Fibroblast of villous mesenchyme (primary cell): Measurements from ENCODE around the gene GTF2B. TPM values are rescaled to one million over a fixed set of nuclear protein-coding genes. Genes with fewer than 3 reads are reported as not detected.

Source experiments
- DNase-seq: peaks from one replicate; pipeline ENCODE4 v3.0.0-alpha.2; 2010; ENCODE audit warnings: low read depth
- H3K4me3 ChIP-seq: 2 replicates; pipeline ENCODE4 v1.5.1; 2011; ENCODE audit warnings: low read depth, mild to moderate bottlenecking, low read length
- small RNA-seq: library from RNA; depleted of rRNA; stranded (forward); fragments of <200 nt; gene quantifications from one replicate; pipeline ENCODE3, GENCODE V24; 2012
- total RNA-seq: library from RNA; depleted of rRNA; stranded (reverse); fragments of >200 nt; gene quantifications from 2 replicates; pipeline ENCODE4 v1.2.3, GENCODE V29; 2012
- TF ChIP-seq, protein P1 (sequence below): IDR thresholded peaks from 2 replicates; pipeline ENCODE4 v1.5.1; 2012; ENCODE audit warnings: low read depth, mild to moderate bottlenecking, low read length; ENCODE audit not compliant: insufficient read depth

The GTF2B gene
- total RNA-seq, 1 donor, result 43.2 TPM

DNA sequence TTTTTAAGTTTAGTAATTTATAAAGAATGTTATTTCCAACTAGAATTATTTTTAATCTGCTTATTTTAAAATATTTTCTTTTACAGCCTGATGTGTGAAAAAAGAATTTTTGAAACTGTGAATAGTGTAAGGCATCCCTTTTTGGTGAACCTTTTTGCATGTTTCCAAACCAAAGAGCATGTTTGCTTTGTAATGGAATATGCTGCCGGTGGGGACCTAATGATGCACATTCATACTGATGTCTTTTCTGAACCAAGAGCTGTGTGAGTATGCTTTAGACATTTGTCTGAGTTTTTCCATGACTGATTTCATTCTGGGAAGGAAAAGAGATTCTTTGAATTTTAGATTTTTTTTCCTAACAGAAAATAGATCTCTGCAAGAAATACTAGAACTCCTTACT is 77.9 kb downstream of the GTF2B start:
- DNase-seq, result no peak
- TF ChIP-seq, protein P1, sequence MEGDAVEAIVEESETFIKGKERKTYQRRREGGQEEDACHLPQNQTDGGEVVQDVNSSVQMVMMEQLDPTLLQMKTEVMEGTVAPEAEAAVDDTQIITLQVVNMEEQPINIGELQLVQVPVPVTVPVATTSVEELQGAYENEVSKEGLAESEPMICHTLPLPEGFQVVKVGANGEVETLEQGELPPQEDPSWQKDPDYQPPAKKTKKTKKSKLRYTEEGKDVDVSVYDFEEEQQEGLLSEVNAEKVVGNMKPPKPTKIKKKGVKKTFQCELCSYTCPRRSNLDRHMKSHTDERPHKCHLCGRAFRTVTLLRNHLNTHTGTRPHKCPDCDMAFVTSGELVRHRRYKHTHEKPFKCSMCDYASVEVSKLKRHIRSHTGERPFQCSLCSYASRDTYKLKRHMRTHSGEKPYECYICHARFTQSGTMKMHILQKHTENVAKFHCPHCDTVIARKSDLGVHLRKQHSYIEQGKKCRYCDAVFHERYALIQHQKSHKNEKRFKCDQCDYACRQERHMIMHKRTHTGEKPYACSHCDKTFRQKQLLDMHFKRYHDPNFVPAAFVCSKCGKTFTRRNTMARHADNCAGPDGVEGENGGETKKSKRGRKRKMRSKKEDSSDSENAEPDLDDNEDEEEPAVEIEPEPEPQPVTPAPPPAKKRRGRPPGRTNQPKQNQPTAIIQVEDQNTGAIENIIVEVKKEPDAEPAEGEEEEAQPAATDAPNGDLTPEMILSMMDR, result no peak
- no peak overlapping the region for H3K4me3 ChIP-seq

DNA sequence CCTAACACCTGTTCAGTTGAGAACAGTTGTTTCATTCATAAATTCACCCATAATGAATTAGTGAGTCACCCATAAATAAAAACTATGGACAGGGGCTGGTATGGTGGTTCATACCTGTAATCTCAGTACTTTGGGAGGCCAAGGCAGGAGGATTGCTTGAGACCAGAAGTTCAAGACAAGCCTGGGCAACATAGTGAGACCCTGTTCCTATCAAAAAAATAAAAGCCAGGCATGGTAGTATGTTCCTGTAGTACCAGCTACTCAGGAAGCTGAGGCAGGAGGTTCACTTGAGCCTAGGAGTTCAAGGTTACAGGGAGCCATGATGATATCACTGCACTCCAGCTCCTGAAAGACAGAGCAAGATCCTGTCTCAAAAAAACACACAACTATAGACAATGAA is 79.0 kb downstream of the GTF2B start:
- TF ChIP-seq, protein P1, result no peak
- no peak for DNase-seq
- no peak overlapping the region for H3K4me3 ChIP-seq

DNA sequence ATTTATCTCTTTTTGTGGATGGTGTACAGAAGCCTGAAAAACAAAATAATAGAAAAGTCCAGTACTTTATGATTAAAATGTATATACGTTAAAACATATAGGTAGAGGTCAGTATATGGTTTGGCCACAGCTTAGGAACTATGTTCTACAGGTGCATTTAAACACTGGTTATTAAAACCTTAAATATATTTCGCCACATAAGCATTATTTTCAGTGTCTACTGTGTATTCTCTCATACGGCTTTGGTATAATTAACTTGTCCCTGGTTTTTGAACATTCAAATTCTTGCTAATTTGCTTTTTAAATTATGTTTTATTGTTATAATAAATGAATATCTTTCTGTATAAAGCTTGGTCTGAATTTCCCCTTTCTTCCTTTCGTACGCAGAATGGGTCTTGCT is 87.9 kb downstream of the GTF2B start:
- TF ChIP-seq, protein P1, result no peak
- DNase-seq, result no peak

DNA sequence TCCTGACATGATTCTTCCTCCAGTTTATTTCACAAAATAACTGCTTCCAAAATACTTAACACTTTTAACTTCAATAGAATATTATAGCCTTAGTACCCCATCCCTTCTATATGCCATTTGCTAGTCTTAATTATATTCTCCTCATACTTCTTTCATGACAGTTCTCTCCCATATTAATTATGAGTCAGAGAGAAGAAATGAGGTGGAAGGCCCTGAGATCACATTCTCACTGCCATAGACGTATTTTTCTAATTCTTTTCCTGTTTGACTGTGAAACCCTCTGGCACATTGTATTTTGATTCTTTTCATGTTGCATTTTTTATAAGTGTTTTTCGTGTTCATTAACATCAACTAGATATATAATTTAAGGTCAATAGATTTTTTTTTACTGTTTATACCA is 88.4 kb downstream of the GTF2B start:
- TF ChIP-seq, protein P1, result no peak
- no peak overlapping the region for H3K4me3 ChIP-seq
- DNase-seq, result peak; percentile 37

More for the DNA sequence above, 87.9 kb downstream of the GTF2B start:
- H3K4me3 ChIP-seq, result no peak overlapping the region

Small RNA genes lying within 50 kb of the gene (small RNA-seq; reads per million reads assigned to genes)
- gene RNU6-125P, result not detected

Other genes with a start within 250 kb of the GTF2B start
- gene PKN2, start 207.3 kb downstream of the GTF2B start, total RNA-seq, result 41.2 and 56.1 TPM in 2 replicates
- 42.8 and 45.3 TPM in 2 replicates for gene KYAT3, start 101.1 kb upstream of the GTF2B start, total RNA-seq
- gene RBMXL1, start 101.1 kb upstream of the GTF2B start, total RNA-seq, result 10.3 and 15.1 TPM in 2 replicates
- gene GBP3, start 131.3 kb upstream of the GTF2B start, total RNA-seq, result 24.8 and 41.0 TPM in 2 replicates
- 88.3 and 162 TPM in 2 replicates for gene GBP1, start 173.6 kb upstream of the GTF2B start, total RNA-seq
- gene GBP2, start 234.5 kb upstream of the GTF2B start, total RNA-seq, result 59.9 and 96.3 TPM in 2 replicates